Hematopoietic multipotent progenitor cell treated with erythropoietin and hydrocortisone succinate and interleukin-3 and kit ligand, for 15 days (in vitro differentiated cells): ENCODE measurements around the gene LRPAP1.
"Not testable (repeated sequence)": the region's sequence is repeated elsewhere in the genome, so short reads cannot be mapped to it uniquely, and the experiment has no call there.

ENCODE experiments used
- DNase-seq: peaks from one replicate; pipeline ENCODE4 v3.0.0-alpha.2; 2015; ENCODE audit warnings: low spot score

Gene LRPAP1

GRCh38 chr4:3518941-3519340 is 13.3 kb downstream of the LRPAP1 start:
- DNase-seq: no peak

- no peak for DNase-seq
Observed at GRCh38 chr4:3518511-3518880, 13.7 kb downstream of the LRPAP1 start.

GRCh38 chr4:3517731-3518510 is 14.3 kb downstream of the LRPAP1 start:
- no peak for DNase-seq

GRCh38 chr4:3516836-3517730 is 15.1 kb downstream of the LRPAP1 start:
- DNase-seq: no peak

GRCh38 chr4:3516061-3516835 is 16.0 kb downstream of the LRPAP1 start:
- DNase-seq: no peak

- DNase-seq: no peak
Observed at GRCh38 chr4:3515646-3516045, 16.6 kb downstream of the LRPAP1 start.

GRCh38 chr4:3514806-3515501 is 17.3 kb downstream of the LRPAP1 start:
- DNase-seq: no peak

- DNase-seq: no peak
Observed at GRCh38 chr4:3514221-3514780, 17.9 kb downstream of the LRPAP1 start.

- DNase-seq: no peak
Observed at GRCh38 chr4:3513807-3514206, 18.4 kb downstream of the LRPAP1 start.

- no peak for DNase-seq
Observed at GRCh38 chr4:3512719-3513118, 19.5 kb downstream of the LRPAP1 start.

GRCh38 chr4:3512279-3512678 is 19.9 kb downstream of the LRPAP1 start:
- DNase-seq: no peak

- not testable (repeated sequence) for DNase-seq
Observed at GRCh38 chr4:3511601-3512000, 20.6 kb downstream of the LRPAP1 start.

- DNase-seq: no peak
Observed at GRCh38 chr4:3511187-3511586, 21.0 kb downstream of the LRPAP1 start.

GRCh38 chr4:3510481-3510880 is 21.7 kb downstream of the LRPAP1 start:
- DNase-seq: no peak

GRCh38 chr4:3508542-3508941 is 23.7 kb downstream of the LRPAP1 start:
- no peak for DNase-seq

- DNase-seq: no peak
Observed at GRCh38 chr4:3505231-3505630, 27.0 kb downstream of the LRPAP1 start.

GRCh38 chr4:3502941-3503936 is 29.0 kb downstream of the LRPAP1 start:
- DNase-seq: no peak

GRCh38 chr4:3501825-3502425 is 30.3 kb downstream of the LRPAP1 start:
- no peak for DNase-seq

GRCh38 chr4:3501126-3501824 is 30.9 kb downstream of the LRPAP1 start:
- no peak for DNase-seq
